OCI-LY3 (cell line): ENCODE results near the gene DOCK11.
A peak's percentile ranks its signal among the peaks of the same experiment; 100 is the strongest.

Experiments used
- H2AFZ ChIP-seq: fragments of 200-600, 300-600 bp; shearing (Covaris generic); 2 replicates; pipeline ENCODE4 v1.6.0; 2014; ENCODE audit warnings: antibody characterized with exemption, low read depth, low read length
- H3K27ac ChIP-seq: fragments of 200-600, 300-600 bp; sonication (generic); 2 replicates; pipeline ENCODE4 v1.5.1; 2014; ENCODE audit warnings: mild to moderate bottlenecking, low read length, moderate library complexity, mixed read lengths
- H3K27me3 ChIP-seq: fragments of 200-600, 300-600 bp; sonication (generic); 2 replicates; pipeline ENCODE4 v1.6.1; 2014; ENCODE audit warnings: low read depth, low read length, mixed read lengths
- H3K36me3 ChIP-seq: fragments of 200-600, 300-600 bp; sonication (generic); replicated peaks from 2 replicates; pipeline ENCODE3; 2014; ENCODE audit warnings: low read depth, low read length, mixed read lengths
- H3K4me1 ChIP-seq: fragments of 300-600, 200-600 bp; sonication (generic); 2 replicates; pipeline ENCODE4 v1.6.1; 2014; ENCODE audit warnings: low read length, mixed read lengths
- H3K4me2 ChIP-seq: fragments of 200-600, 300-600 bp; sonication (generic); 2 replicates; pipeline ENCODE4 v1.6.1; 2014; ENCODE audit warnings: low read length, mixed read lengths
- H3K4me3 ChIP-seq: fragments of 300-600, 200-600 bp; sonication (generic); 2 replicates; pipeline ENCODE4 v1.5.1; 2014; ENCODE audit warnings: antibody characterized with exemption, mild to moderate bottlenecking, low read length, moderate library complexity
- H3K79me2 ChIP-seq: fragments of 300-600, 200-600 bp; shearing (Covaris generic); 2 replicates; pipeline ENCODE4 v1.6.1; 2014; ENCODE audit warnings: mild to moderate bottlenecking, low read length, mixed read lengths
- H3K9ac ChIP-seq: fragments of 300-600, 200-600 bp; shearing (Covaris generic); 2 replicates; pipeline ENCODE4 v1.6.0; 2014; ENCODE audit warnings: mild to moderate bottlenecking, low read length, moderate library complexity
- H3K9me3 ChIP-seq: fragments of 200-600, 300-600 bp; shearing (Covaris generic); 2 replicates; pipeline ENCODE4 v1.6.1; 2014; ENCODE audit warnings: low read length, mixed read lengths; ENCODE audit not compliant: insufficient read depth
- H4K20me1 ChIP-seq: fragments of 200-600, 300-600 bp; sonication (generic); 2 replicates; pipeline ENCODE4 v1.6.1; 2016; ENCODE audit warnings: low read length, mixed read lengths; ENCODE audit not compliant: insufficient read depth
- CTCF ChIP-seq: fragments of 200-600, 300-600 bp; sonication (generic); IDR thresholded peaks from 2 replicates; pipeline ENCODE4 v1.5.1; 2014; ENCODE audit warnings: antibody characterized with exemption, low read length, low read depth
- EZH2phosphoT487 ChIP-seq: fragments of 200-600 bp; shearing (Covaris generic); IDR thresholded peaks from 2 replicates; pipeline ENCODE4 v1.6.1; 2018; ENCODE audit warnings: antibody characterized with exemption, mixed run types, low read depth

DOCK11 gene

GRCh38 chrX:118594697-118595420 is 99.2 kb downstream of the DOCK11 start:
- H3K9me3 ChIP-seq: no peaks in the 10 kb centered on the region
- H2AFZ ChIP-seq: no peak overlapping the region
- no peak overlapping the region for H3K4me3 ChIP-seq
- no peak for TF ChIP-seq EZH2phosphoT487
- TF ChIP-seq CTCF: no peak
- H3K9ac ChIP-seq: no peak overlapping the region
- H4K20me1 ChIP-seq: no peaks in the 10 kb centered on the region
- peaks cover 8% of the 10 kb centered on the region for H3K4me1 ChIP-seq
- H3K27me3 ChIP-seq: no peaks in the 10 kb centered on the region
- H3K36me3 ChIP-seq: no peaks in the 10 kb centered on the region
- no peak overlapping the region for H3K4me2 ChIP-seq
- H3K27ac ChIP-seq: no peak overlapping the region
- H3K79me2 ChIP-seq: no peaks in the 10 kb centered on the region

GRCh38 chrX:118595501-118596042 is 100.0 kb downstream of the DOCK11 start:
- Histone ChIP-seq H3K27me3 (no peaks in the 10 kb centered on the region), H3K27ac (no peak overlapping the region), H3K4me2 (no peak overlapping the region), H3K9me3 (no peaks in the 10 kb centered on the region), H4K20me1 (no peaks in the 10 kb centered on the region), H3K4me1 (peaks cover 8% of the 10 kb centered on the region), H3K36me3 (no peaks in the 10 kb centered on the region), H2AFZ (no peak overlapping the region), H3K4me3 (no peak overlapping the region), H3K79me2 (no peaks in the 10 kb centered on the region), H3K9ac (no peak overlapping the region)
- TF ChIP-seq EZH2phosphoT487: no peak
- no peak for TF ChIP-seq CTCF

GRCh38 chrX:118596390-118596789 is 100.8 kb downstream of the DOCK11 start:
- Histone ChIP-seq H4K20me1 (no peaks in the 10 kb centered on the region), H3K27ac (no peak overlapping the region), H3K4me3 (no peak overlapping the region), H3K9ac (no peak overlapping the region), H3K36me3 (no peaks in the 10 kb centered on the region), H2AFZ (no peak overlapping the region), H3K9me3 (no peaks in the 10 kb centered on the region), H3K27me3 (no peaks in the 10 kb centered on the region), H3K4me1 (peaks cover 8% of the 10 kb centered on the region), H3K79me2 (no peaks in the 10 kb centered on the region), H3K4me2 (no peak overlapping the region)
- TF ChIP-seq CTCF: no peak
- TF ChIP-seq EZH2phosphoT487: no peak

GRCh38 chrX:118603981-118604380 is 108.4 kb downstream of the DOCK11 start:
- Histone ChIP-seq H3K9ac (no peak overlapping the region), H3K79me2 (no peaks in the 10 kb centered on the region), H3K4me2 (peak overlapping the region; percentile 61), H4K20me1 (no peaks in the 10 kb centered on the region), H3K36me3 (no peaks in the 10 kb centered on the region), H3K27me3 (no peaks in the 10 kb centered on the region), H2AFZ (no peak overlapping the region), H3K27ac (no peak overlapping the region), H3K4me3 (peak overlapping the region; percentile 47), H3K9me3 (no peaks in the 10 kb centered on the region), H3K4me1 (no peaks in the 10 kb centered on the region; the same call in 1 of the 2 replicates)
- TF ChIP-seq EZH2phosphoT487: no peak
- TF ChIP-seq CTCF: peak; percentile 76
